Measurements from ENCODE around the gene ADAMTS17. TPM values are rescaled to one million over a fixed set of nuclear protein-coding genes. Genes with fewer than 3 reads are reported as not detected.

Gene ADAMTS17
- total RNA-seq, 1 experiment from 2014 or later, result 0.15 TPM

- Histone ChIP-seq H3K27ac (ENCODE audit: low read depth, low read length, poor library complexity, severe bottlenecking) (no peak overlapping the region), H3K4me3 (ENCODE audit: low read depth, low read length, poor library complexity, severe bottlenecking) (no peak overlapping the region), H3K36me3 (ENCODE audit: insufficient read depth, low read length, poor library complexity, severe bottlenecking) (no peaks in the 10 kb centered on the region), H3K9me3 (ENCODE audit: low read depth, low read length, poor library complexity, severe bottlenecking) (peaks cover 31% of the 10 kb centered on the region), H3K27me3 (replicated peaks; ENCODE audit: insufficient read depth, low read depth, low read length, poor library complexity) (no peaks in the 10 kb centered on the region), H3K4me1 (ENCODE audit: insufficient read depth, low read length, poor library complexity, severe bottlenecking) (no peaks in the 10 kb centered on the region)
- no peak for DNase-seq (ENCODE audit: low spot score)
- POLR2A ChIA-PET (ENCODE audit: low non-redundant PET), result no interaction called here
- intact Hi-C loops (cut with micrococcal nuclease; ENCODE audit: unreplicated experiment), result no loop called here
- no peak for TF ChIP-seq CTCF (conservative IDR thresholded peaks at IDR 0.05; ENCODE audit: low read depth, low read length)
- CTCF ChIA-PET, result no interaction called here
- BruUV-seq (replicated peaks), result no TSS peak
Observed at GRCh38 chr15:100172356-100173024, 169.3 kb downstream of the ADAMTS17 start.

GRCh38 chr15:100171411-100171810 is 170.4 kb downstream of the ADAMTS17 start:
- intact Hi-C loops (cut with micrococcal nuclease; ENCODE audit: unreplicated experiment), result no loop called here
- CTCF ChIA-PET, result no interaction called here
- BruUV-seq (replicated peaks), result no TSS peak

GRCh38 chr15:100170291-100171210 is 171.2 kb downstream of the ADAMTS17 start:
- ChIA-PET POLR2A (ENCODE audit: low non-redundant PET) (no interaction called here), CTCF (no interaction called here)
- no peak for TF ChIP-seq EZH2 (IDR thresholded peaks at IDR 0.05; ENCODE audit: borderline replicate concordance, low read depth, low read length, poor library complexity, severe bottlenecking)
- no peak for TF ChIP-seq CTCF (conservative IDR thresholded peaks at IDR 0.05; ENCODE audit: low read depth, low read length)
- intact Hi-C loops (cut with micrococcal nuclease; ENCODE audit: unreplicated experiment), result no loop called here
- Histone ChIP-seq H3K9me3 (ENCODE audit: low read depth, low read length, poor library complexity, severe bottlenecking) (peaks cover 39% of the 10 kb centered on the region), H3K4me1 (ENCODE audit: insufficient read depth, low read length, poor library complexity, severe bottlenecking) (no peaks in the 10 kb centered on the region), H3K27me3 (replicated peaks; ENCODE audit: insufficient read depth, low read depth, low read length, poor library complexity) (no peaks in the 10 kb centered on the region), H3K4me3 (ENCODE audit: low read depth, low read length, poor library complexity, severe bottlenecking) (no peak overlapping the region), H3K36me3 (ENCODE audit: insufficient read depth, low read length, poor library complexity, severe bottlenecking) (no peaks in the 10 kb centered on the region), H3K27ac (ENCODE audit: low read depth, low read length, poor library complexity, severe bottlenecking) (no peak overlapping the region)
- no peak for DNase-seq (ENCODE audit: low spot score)
- no TSS peak for BruUV-seq (replicated peaks)

More at GRCh38 chr15:100171411-100171810, 170.4 kb downstream of the ADAMTS17 start:
- H3K4me1 ChIP-seq (ENCODE audit: insufficient read depth, low read length, poor library complexity, severe bottlenecking), result no peaks in the 10 kb centered on the region
- no peak overlapping the region for H3K27ac ChIP-seq (ENCODE audit: low read depth, low read length, poor library complexity, severe bottlenecking)
- no peak for DNase-seq (ENCODE audit: low spot score)
- POLR2A ChIA-PET (ENCODE audit: low non-redundant PET), result no interaction called here
- H3K36me3 ChIP-seq (ENCODE audit: insufficient read depth, low read length, poor library complexity, severe bottlenecking), result no peaks in the 10 kb centered on the region
- no peaks in the 10 kb centered on the region for H3K27me3 ChIP-seq (replicated peaks; ENCODE audit: insufficient read depth, low read depth, low read length, poor library complexity)
- TF ChIP-seq CTCF (conservative IDR thresholded peaks at IDR 0.05; ENCODE audit: low read depth, low read length) (no peak), EZH2 (IDR thresholded peaks at IDR 0.05; ENCODE audit: borderline replicate concordance, low read depth, low read length, poor library complexity, severe bottlenecking) (no peak)
- peaks cover 38% of the 10 kb centered on the region for H3K9me3 ChIP-seq (ENCODE audit: low read depth, low read length, poor library complexity, severe bottlenecking)
- H3K4me3 ChIP-seq (ENCODE audit: low read depth, low read length, poor library complexity, severe bottlenecking), result no peak overlapping the region
